SK-N-MC (cell line): ENCODE measurements around the gene SGTA.

Source experiments
- EZH2 ChIP-seq: fragments of 200-600 bp; sonication (generic); IDR thresholded peaks from one replicate; pipeline ENCODE4 v1.6.1; 2017; ENCODE audit warnings: antibody characterized with exemption
- FOXP2 ChIP-seq: optimal IDR thresholded peaks from 2 replicates; pipeline ENCODE3; 2011; ENCODE audit warnings: mild to moderate bottlenecking, moderate library complexity; ENCODE audit not compliant: insufficient read depth; ENCODE audit errors: extremely low read length, control extremely low read depth

- TF ChIP-seq FOXP2 (no peak), EZH2 (no peak)
These were observed 14.2 kb upstream of the SGTA start for GRCh38 chr19:2797280-2797679.
